ENCODE data around the gene AGAP1. TPM values are rescaled to one million over a fixed set of nuclear protein-coding genes. Genes with fewer than 3 reads are reported as not detected.
A peak's percentile ranks its signal among the peaks of the same experiment; 100 is the strongest.

AGAP1 gene
- total RNA-seq, 1 donor from 2014 or later: 54.7 TPM

DNA sequence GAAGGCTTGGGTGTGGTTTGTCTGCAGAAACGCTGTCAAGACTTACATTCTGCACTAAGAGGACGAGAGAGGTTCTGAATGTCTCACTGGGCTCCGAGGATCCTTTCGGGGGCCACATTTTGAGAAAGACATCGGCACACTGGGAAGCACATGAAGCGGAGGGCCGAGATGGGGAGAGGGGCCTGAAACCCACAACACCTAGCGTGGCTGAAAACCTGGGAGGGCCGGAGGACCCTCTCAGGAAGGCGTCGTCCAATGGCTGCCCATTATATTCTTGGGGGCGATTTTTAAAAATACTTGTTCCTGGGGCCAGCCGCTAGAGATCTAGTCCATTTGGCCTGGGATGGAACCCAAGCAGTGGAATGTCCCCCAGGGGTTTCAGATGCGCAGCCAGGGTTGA, 444.8 kb downstream of the AGAP1 start:
- TF ChIP-seq, protein P1, sequence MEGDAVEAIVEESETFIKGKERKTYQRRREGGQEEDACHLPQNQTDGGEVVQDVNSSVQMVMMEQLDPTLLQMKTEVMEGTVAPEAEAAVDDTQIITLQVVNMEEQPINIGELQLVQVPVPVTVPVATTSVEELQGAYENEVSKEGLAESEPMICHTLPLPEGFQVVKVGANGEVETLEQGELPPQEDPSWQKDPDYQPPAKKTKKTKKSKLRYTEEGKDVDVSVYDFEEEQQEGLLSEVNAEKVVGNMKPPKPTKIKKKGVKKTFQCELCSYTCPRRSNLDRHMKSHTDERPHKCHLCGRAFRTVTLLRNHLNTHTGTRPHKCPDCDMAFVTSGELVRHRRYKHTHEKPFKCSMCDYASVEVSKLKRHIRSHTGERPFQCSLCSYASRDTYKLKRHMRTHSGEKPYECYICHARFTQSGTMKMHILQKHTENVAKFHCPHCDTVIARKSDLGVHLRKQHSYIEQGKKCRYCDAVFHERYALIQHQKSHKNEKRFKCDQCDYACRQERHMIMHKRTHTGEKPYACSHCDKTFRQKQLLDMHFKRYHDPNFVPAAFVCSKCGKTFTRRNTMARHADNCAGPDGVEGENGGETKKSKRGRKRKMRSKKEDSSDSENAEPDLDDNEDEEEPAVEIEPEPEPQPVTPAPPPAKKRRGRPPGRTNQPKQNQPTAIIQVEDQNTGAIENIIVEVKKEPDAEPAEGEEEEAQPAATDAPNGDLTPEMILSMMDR (conservative IDR thresholded peaks at IDR 0.05): no peak
- Mint-ChIP-seq H3K27me3 (ENCODE audit: low read depth) (no peaks in the 10 kb centered on the region), H3K4me3 (no peak overlapping the region), H3K36me3 (ENCODE audit: low read depth) (peaks cover 26% of the 10 kb centered on the region), H3K4me1 (peaks cover 35% of the 10 kb centered on the region), H3K27ac (ENCODE audit: unreplicated experiment) (peak overlapping the region; percentile 85), H3K9me3 (peaks cover 5% of the 10 kb centered on the region)
- DNase-seq (ENCODE audit: low read depth, low spot score): no peak

DNA sequence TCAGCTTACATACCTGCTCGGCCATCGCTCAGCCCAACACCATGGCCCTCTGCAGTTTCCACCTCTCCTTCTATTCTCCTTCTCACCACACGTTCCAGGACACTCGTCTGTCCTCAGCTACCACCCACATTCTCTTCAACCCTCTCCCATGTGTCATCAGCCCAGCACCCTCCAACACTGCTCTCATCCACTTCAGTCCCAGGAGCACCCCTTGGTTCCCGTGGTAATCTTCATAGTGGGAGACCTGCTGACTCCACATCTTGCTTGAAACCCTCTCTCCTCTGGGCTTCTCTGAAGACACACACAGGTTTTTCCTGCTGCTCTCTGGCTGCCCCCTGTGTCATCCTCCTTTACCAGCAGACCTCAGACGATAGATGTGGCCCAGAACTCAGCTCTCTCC, 445.6 kb downstream of the AGAP1 start:
- TF ChIP-seq, protein P1 (conservative IDR thresholded peaks at IDR 0.05): no peak

DNA sequence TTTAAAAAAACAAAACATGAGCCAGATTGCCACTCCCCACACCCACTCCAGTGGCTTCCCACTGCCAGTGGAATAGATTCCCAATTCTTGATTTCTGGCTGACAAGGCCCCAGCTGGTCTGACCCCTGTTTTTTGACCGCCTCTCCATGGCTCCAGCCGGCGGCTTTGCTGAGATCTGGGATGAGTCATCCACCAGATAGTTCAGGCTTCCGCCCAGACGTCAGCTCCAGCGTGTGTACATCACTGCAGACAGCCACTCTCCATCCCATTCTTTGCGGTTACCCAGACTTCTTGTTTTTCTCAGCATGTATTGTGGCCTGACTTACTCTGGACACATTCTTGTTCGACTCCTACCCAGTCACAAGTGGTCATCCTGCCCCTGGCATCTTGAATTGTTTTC, 446.5 kb downstream of the AGAP1 start:
- Mint-ChIP-seq H3K27ac (ENCODE audit: unreplicated experiment) (no peak overlapping the region), H3K4me1 (peaks cover 28% of the 10 kb centered on the region), H3K36me3 (ENCODE audit: low read depth) (peaks cover 26% of the 10 kb centered on the region), H3K27me3 (ENCODE audit: low read depth) (no peaks in the 10 kb centered on the region), H3K4me3 (no peak overlapping the region), H3K9me3 (peaks cover 5% of the 10 kb centered on the region)
- TF ChIP-seq, protein P1 (conservative IDR thresholded peaks at IDR 0.05): no peak
- no peak for DNase-seq (ENCODE audit: low read depth, low spot score)

More for the DNA sequence above, 445.6 kb downstream of the AGAP1 start:
- no peak for DNase-seq (ENCODE audit: low read depth, low spot score)
- Mint-ChIP-seq H3K4me1 (peaks cover 33% of the 10 kb centered on the region), H3K27me3 (ENCODE audit: low read depth) (no peaks in the 10 kb centered on the region), H3K36me3 (ENCODE audit: low read depth) (peaks cover 26% of the 10 kb centered on the region), H3K4me3 (no peak overlapping the region), H3K9me3 (peaks cover 5% of the 10 kb centered on the region), H3K27ac (ENCODE audit: unreplicated experiment) (peak overlapping the region; percentile 60)

DNA sequence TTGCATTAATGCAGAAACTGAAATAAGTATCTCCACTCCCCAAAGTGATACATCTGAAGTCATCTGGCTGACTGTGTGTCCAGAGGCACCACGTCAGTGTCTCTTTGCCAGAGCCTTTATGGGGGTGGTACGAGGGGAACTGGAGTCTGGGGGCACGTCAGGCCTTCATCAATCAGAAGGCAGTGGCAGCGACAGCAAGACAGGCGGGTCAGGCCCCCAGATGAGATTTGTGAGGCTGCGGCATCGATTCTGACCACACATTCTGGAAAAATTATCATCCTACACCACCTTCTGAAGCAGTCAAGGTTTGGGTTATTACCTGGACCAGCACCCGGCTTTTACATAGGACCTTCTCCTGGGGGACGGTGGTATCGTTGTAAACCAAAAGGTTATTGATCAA, 450.7 kb downstream of the AGAP1 start:
- Mint-ChIP-seq H3K36me3 (ENCODE audit: low read depth) (peaks cover 7% of the 10 kb centered on the region), H3K9me3 (no peaks in the 10 kb centered on the region), H3K4me1 (peaks cover 30% of the 10 kb centered on the region), H3K27me3 (ENCODE audit: low read depth) (no peaks in the 10 kb centered on the region), H3K27ac (ENCODE audit: unreplicated experiment) (no peak overlapping the region), H3K4me3 (no peak overlapping the region)
- no peak for DNase-seq (ENCODE audit: low read depth, low spot score)
- TF ChIP-seq, protein P1 (conservative IDR thresholded peaks at IDR 0.05): no peak

DNA sequence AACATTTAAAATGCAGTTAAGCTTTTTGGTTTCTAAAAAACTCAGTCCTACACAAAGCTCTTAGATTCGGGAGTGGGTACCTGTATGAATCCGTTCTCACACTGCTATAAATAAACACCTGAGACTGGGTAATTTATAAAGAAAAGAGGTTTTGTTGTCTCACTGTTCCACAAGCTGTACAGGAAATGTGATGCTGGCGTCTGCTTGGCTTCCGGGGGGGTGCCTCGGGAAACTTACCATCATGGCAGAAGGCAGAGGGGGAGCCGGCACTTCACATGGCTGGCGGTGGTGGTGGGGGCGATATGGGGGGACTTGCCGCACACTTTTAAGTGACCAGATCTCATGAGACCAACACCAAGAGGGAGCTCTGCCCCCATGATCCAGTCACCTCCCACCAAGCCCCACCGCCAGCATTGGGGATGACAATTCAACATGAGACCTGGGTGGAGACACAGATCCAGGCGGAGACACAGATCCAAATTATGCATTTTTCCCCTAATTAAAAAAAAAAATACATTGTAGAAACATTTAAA, 451.8 kb downstream of the AGAP1 start:
- DNase-seq (ENCODE audit: low read depth, low spot score): no peak
- Mint-ChIP-seq H3K36me3 (ENCODE audit: low read depth) (no peaks in the 10 kb centered on the region), H3K27ac (ENCODE audit: unreplicated experiment) (no peak overlapping the region), H3K9me3 (no peaks in the 10 kb centered on the region), H3K27me3 (ENCODE audit: low read depth) (no peaks in the 10 kb centered on the region), H3K4me1 (peaks cover 30% of the 10 kb centered on the region), H3K4me3 (no peak overlapping the region)
- TF ChIP-seq, protein P1 (conservative IDR thresholded peaks at IDR 0.05): no peak

Data from neural crest cell (in vitro differentiated cells).